Stimulated activated CD4-positive, alpha-beta T cell treated with anti-CD3 and anti-CD28 coated beads, Interleukin-2, amount 100 ng/mL, for 4 hours (primary cell): ENCODE data around the gene PDZD8.
"Not testable (repeated sequence)": the region's sequence is repeated elsewhere in the genome, so short reads cannot be mapped to it uniquely, and the experiment has no call there.

Source experiments
- DNase-seq: peaks from one replicate; pipeline ENCODE4 v3.0.0-alpha.2; 2020; ENCODE audit warnings: low read depth

The PDZD8 gene

DNA sequence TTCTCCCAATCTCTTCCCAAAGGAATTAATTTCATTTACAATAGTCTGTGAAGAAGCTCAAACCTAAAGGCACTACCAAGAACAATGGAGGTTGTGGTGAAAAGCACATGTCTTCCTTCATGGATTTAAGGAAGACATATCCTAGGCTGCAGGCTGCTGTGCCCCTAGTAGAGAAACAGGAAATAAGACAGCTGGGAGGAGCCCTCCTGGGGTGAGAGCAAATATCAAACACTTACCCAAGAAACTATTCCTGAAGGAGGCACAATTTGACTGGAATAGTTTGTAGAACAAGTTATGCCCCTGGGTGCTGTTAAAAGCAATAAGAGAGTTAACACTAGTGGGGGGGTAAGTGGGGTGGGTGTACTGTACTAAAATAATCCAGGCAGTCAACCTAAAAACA is 30.1 kb downstream of the PDZD8 start:
- DNase-seq: no peak

DNA sequence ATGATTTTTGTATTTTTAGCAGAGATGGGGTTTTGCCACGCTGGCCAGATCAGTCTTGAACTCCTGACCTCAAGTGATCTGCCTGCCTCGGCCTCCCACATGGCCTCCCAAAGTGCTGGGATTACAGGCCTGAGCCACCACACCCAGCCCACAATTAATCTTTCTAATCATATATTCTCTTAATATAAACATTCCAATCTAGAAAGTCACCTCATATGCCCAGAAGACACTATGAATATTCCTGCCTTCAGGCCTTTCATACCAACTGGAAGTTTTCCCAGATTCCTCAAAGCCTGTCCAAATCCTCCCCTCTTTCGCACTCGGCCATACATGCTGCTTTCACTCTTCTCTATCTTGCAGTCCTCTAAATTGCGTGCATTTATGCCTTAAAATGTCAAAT is 32.6 kb downstream of the PDZD8 start:
- no peak for DNase-seq

DNA sequence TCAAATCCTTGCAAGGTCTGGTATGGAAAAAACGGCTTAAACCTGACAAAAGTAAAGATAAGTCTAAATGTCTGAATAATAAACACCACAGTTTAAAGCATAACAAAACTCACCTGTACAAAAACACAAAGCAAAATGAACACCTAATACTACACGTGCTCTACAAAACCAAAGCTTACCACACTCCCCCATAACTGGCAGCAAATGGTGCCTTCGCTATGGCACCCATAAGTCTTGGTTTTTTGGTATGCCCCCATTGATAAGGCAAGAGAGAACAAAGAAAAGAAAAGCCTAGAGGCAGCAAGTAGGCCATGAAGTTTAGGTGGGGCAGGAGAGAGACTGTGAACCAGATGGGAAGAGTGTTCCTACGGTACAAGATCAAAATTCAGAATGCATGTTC is 34.2 kb downstream of the PDZD8 start:
- no peak for DNase-seq

DNA sequence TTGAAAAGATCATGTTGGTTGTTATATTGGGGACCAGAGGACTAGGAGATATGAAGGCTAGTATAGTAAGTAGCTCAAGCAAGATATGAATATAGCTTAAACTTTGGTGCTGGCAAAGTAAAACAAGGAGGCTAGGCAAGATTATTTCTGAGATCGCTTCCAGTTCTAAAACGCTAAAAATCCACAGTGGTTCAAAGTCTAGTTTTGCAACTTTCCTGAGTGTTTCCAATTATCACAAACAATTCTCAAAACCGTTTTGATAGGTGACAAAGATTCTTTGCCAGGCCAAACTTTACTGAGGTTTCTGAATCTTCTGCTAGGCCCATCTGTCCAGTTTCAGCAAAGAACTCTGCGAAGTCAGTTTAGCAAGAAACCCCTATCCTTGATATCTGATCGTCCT is 35.3 kb downstream of the PDZD8 start:
- no peak for DNase-seq

DNA sequence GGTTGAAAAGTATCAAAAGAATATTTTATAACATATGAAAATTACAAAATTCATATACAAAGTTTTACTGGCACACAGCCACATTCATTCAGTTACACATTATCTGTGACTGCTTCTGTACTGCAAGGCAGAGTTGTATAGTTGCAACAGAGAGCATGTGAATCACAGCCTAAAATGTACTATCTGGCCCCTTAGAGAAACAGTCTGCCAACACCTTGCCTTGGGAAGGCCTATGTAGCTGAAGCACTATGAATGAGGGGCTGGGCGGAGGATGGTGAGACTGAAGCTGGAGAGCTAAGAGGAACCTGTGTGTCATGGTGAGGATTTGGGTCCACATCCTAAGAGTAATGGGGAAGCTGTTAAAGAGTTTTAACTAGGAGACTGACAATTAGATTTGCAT is 35.7 kb downstream of the PDZD8 start:
- no peak for DNase-seq

DNA sequence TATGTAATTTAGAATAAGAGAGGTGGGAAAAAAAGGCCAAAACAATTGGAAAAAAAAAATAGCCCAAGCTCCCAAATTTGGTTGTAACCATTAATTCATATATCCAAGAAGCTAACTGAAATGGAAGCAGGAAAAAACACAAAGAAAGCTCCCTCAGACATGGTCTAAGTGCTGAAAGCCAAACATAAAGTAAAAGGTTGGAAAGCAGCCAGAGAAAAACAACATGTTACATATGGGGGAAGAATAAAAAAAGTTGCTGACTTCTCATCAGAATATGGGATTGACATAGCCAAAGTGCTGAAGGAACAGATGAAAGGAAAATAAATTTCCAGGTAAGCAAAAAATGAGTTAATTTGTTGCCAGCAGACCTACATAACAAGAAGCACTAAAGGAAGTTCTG is 40.3 kb downstream of the PDZD8 start:
- DNase-seq: no peak

DNA sequence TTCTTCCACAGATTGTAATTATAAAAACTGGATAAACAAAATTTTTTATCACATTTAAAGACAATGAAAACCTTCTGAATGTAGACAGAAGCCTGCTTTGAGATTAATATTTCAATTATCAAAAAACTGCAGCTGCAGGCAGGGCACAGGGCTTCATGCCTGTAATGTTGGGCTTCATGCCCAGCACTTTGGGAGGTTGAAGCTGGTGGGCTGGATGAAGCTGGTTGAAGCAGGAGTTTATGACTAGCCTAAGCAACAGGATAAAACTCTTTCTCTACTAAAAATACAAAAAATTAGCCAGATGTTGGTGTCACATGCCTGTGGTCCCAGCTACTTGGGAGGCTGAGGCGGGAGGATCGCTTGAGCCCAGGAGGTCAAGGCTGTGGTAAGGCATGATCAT is 41.2 kb downstream of the PDZD8 start:
- DNase-seq: no peak

DNA sequence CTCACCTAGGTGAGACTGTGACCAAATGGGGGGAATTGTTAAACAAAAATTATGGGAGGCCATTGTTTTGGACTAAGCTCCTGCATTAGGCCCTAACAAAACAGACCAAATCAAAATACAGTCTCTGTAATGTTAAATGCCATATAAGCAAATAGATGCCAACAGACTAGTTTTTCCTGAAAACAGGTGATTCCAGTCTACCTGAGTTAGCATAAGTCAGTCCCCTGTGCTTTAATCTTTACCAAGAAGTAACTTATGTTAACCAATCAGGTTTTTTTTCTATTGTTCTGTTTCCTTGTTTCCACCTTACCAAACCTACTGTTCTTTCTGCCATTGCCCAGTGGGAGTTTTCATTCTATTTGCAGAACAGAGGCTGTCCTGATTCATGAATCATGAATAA is 48.0 kb downstream of the PDZD8 start:
- no peak for DNase-seq

DNA sequence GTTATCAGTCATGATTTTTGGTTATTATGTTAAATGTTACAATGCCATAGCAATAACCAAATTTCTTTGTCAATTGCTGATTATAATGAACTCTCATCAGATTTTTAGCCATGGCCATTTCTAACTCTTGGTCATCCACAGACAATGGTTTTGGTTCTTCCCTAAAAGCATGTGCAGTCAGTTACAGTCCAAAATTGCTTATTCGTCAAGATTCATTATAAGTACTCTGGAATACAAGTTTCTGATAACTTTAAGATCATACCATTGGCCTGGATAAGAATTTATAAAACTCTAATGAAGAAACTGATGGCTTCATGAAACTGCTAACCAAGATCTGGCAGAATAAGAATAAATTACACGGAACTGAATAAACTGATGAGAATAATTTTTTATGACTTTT is 50.9 kb downstream of the PDZD8 start:
- DNase-seq: no peak

DNA sequence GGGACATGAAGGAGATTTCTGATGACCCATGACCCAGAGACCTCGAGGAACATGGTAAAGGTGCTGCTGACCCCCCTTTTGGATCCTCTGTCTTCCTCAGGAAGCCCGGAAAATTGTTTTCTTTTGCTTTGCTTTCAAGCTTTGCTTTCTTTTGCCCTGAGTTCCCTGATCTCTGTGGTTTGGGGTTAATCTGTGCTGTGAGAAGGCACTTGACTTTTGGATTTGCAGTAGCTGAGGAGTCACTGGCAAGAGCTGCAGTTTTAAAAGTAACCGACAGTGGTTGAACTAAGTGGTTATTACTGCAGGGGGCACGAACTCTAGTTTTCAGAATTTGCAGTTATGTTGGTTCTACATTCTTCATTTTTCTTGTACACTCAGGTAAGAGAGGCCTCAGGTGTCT is 53.0 kb downstream of the PDZD8 start:
- DNase-seq: no peak

DNA sequence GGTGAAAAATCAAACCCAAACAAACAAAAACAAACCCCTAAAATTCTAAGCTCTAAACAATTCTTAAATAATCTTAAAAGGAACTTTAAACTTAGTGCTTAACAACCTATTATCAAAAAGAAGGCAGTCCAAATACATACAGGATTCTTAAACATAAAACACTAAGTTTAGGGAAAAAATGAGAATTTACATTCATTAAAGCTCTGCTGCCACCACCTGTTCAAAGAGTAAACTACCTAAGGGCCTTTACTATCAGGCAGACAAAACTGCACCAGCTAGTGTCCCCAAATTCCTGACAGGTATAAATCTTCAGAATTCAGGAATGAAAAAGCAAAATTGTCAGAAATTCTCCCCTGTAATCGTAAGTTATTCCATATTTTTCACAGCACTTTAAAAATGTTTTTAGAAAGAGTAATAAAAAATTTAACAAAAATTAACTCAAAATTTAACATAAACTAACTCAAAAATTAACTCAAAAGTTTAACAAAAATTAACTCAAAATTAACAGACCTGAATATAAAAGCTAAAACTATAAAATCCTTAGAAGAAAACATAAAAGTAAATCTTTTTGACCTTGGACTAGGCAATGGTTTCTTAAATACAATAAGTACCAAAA is 55.1 kb downstream of the PDZD8 start:
- DNase-seq: no peak

DNA sequence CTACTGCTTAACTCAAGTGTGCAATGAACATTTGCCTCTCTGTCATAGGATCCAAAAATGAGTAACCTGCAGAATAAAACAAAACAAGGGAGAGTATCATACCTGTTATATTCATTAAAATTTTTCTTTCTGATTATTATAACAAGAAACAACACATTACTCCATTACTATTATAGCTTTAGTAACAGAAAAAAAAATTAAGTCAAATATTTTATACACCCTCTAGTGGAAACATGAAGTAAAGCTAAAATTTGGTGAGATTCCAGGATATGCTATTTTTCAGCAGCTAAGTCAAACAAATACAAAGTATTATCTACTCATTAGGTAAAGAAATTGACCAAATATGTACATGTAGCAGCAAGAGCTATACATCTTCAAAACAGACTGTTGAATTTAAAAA is 56.3 kb downstream of the PDZD8 start:
- DNase-seq: no peak

DNA sequence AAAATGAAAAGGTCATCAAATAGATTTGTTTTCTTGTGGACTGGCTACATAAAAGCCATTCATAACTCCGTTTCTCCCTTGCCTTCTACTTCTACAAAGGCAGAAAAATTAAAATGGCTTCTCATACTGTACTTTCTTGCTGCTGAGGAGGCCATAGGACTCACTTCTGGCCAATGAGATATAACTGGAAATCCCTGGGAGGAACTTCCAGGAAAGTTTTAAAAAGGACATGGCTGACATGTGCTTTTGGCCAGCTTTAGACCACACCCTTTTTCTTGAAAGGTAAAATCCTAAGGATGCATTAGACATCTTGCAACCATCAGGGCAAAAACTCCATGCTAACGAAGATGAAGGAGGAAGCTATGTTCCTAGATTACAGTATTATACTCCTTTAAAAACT is 58.5 kb downstream of the PDZD8 start:
- DNase-seq: no peak

DNA sequence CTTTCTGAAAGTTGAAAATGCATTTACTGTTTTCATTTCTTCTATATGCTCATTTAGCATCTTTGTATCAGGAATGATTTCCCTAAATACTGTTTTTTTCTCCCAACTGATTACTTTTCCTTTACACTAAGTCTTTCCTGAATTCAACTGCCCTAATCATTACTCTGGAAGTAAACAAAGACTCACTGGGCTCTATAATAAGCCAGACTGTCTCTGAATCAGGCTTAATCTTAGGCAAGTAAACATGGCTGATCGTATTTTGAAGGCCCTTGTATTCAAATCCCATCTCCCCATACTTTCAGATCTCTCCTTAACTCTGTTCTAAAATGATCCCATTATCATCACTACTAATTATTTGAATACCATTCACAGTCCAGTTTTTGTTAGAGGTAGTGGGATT is 61.6 kb downstream of the PDZD8 start:
- DNase-seq: no peak

DNA sequence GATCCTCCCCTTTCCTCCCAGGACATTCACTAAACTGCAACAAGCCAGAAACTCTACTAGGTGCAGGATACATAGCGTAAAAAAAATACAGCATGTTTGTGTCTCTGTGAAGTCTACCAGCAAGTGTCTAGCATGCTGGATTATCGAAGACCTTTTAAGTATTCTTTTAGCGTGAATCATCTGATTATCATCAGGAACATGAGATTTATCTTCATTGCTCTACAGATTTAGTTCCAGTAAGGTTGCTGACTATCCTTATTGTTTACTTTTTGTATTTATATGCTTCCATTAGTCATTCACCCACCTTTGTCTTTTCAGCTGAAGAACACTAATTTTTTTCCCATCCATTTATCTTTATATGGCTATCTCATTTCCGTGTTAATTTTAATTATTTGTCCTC is 62.8 kb downstream of the PDZD8 start:
- DNase-seq: no peak

DNA sequence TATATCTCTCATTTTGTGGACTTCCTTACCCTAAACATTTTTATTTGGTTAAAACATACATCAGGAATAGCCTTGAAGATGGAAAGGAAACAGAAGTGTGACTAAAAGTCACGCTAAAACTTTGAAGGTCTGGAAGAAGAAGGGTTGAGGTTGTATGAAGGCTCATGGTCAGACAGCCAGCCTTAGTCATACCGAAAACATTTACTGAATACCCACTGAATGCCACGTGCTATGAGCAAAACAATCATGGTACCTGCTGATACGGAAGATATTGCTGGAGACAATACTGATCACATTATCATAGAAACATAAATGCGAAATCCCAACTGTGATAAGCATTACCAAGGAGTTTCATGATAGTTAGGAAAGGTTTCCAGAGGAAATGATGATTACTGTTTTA is 64.0 kb downstream of the PDZD8 start:
- DNase-seq: no peak

DNA sequence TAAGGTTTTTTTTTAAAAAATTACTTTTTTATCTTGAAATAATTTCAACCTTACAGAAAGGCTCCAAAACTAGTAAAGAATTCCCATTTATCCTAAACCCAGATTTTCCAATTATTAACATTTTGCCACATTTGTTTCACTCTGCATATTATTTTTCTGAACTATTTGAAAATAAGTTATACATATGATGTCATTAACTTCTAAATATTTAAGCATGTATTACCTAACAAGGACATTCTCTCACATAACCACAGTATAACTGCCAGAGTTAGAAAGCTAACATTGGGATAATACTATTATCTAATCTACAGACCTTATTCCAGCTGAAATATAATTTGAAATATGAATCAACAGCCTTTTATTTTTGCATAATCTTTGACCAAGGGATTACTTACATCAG is 68.6 kb downstream of the PDZD8 start:
- DNase-seq: no peak

DNA sequence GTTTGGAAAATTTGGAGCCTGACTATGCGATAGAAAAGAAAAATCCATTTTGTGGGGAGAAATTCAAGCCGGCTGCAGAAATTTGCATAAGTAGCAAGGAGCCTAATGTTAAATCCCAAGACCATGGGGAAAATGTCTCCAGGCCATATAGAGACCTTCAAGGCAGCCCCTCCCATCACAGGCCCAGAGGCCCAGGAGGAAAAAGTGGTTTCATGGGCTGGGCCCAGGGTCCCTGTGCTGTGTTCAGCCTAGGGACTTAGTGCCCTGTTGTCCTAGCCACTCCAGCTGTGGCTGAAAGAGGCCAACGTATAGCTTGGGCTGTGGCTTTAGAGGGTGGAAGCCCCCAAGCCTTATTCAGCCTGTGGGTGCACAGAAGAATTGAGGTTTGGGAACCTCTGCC is 71.8 kb downstream of the PDZD8 start:
- not testable (repeated sequence) for DNase-seq

DNA sequence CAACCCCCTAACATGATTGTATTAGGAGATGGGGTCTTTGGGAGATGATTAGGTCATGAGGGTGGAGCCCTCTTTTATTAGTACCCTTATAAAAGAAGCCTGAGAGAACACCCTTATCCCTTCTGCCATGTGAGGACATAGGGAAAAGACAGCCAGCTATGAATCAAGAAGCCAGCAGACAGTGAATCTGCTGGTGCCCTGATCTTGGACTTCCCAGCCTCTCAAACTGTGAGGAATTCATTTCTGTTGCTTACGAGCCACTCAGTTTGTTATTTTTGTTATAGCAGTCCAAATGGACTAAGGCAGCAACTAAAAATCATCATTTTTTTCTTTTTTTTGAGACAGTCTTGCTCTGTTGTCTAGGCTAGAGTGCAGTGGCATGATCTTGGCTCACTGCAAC is 74.6 kb downstream of the PDZD8 start:
- DNase-seq: no peak

DNA sequence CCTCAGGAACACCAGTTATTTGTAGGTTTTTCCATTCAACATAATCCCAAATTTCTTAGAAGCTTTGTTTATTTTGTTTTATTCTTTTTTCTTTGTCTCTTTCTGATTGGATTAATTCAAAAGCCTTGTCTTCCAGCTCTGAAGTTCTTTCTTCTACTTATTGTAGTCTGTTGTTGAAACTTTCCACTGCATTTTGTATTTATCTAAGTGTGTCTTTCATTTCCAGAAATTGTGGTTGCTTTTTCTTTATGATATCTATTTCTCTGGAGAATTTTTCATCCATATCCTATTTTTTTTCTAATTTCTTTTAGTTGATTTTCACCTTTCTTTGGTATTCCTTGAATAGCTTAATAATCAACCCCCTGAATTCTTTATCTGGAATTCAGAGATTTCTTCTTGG is 75.8 kb downstream of the PDZD8 start:
- no peak for DNase-seq

DNA sequence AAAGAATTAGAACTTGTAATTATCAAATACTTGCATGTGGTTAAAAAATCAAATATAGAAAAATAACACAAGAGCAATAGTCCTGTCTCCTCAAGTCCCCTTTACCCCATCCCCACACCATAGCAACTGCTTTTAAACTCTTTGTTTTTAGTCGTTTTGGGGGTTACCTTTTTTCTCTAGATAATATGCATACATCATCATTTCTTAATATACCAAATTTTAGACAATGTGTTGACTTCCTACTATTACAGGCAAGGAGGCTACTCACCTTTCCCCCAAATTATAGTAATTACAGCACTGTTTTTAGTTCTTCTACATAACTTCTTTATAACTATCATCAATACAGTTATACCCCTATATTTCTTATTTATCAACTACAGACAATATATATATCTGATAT is 77.0 kb downstream of the PDZD8 start:
- no peak for DNase-seq

DNA sequence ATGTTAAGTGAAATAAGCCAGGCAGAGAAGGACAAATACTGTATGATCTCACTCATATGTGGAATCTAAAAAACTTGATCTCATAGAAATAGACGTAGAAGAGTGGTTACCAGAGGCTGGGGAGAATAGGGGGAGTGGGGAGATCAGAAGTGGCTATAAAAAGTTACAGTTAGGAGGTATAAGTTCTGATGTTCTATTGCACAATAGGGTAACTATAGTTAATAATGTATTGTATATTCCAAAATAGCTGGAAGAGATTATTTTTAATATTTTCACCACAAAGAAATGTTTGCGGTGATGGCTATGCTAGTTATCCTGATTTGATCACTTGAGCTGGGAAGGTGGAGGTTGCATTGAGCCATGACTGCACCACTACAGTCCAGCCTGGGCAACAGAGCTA is 80.5 kb downstream of the PDZD8 start:
- DNase-seq: no peak

DNA sequence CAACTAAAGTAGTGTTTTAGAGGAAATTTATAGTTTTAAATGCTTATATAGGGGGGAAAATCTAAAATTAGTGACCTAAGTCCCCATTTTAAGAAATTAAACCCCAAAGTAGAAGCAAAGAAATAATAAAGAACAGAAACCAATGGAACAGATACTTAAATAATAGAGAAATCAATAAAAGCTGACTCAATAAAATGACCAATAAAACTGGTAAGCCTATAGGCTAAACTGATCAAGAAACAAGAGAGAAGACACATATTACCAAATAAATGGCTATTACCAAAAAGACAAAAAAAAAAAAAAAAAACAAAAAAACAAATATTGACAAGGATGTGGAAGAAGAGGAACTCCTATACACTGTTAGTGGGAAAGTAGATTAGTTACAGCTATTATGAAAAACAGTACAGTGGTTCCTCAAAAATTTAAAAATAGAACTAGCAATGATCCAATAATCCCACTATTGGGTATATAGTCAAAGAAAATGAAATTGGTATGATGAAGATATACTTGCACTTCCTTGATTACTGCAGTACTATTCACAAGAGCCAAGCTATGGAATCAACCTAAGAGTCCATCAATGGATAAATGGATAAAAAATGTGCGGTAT is 81.1 kb downstream of the PDZD8 start:
- no peak for DNase-seq

DNA sequence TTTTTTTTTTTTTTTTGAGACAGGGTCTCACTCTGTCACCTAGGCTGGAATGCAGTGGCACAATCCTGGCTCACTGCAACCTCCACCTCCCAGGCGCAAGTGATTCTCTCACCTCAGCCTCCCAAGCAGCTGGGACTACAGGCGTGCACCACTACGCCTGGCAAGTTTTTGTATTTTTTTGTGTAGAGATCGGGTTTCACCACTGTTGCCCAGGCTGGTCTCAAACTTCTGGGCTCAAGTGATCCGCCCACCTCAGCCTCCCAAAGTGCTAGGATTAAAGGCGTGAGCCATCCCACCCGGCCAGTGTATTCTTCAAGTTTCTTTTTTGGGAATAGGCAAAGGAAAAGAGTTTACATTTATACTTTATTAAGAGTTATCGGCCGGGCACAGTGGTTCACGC is 84.4 kb downstream of the PDZD8 start:
- not testable (repeated sequence) for DNase-seq
